Neural progenitor cell (in vitro differentiated cells): ENCODE results near the gene HYAL2. TPM values are rescaled to one million over a fixed set of nuclear protein-coding genes. Genes with fewer than 3 reads are reported as not detected.

Experiments used
- DNase-seq: peaks from one replicate; pipeline ENCODE4 v3.0.0-alpha.2; 2016; ENCODE audit warnings: low spot score
- H2AFZ ChIP-seq: fragments of 200-600 bp; sonication (generic); replicated peaks from 2 replicates; pipeline ENCODE4 v1.6.1; 2016; ENCODE audit warnings: antibody characterized with exemption
- H3F3A ChIP-seq: fragments of 200-600 bp; sonication (generic); 2 replicates; pipeline ENCODE4 v1.6.1; 2016; ENCODE audit warnings: antibody characterized with exemption, low read depth
- H3K27ac ChIP-seq: fragments of 200-600 bp; sonication (generic); 2 replicates; pipeline ENCODE4 v1.5.1; 2016; ENCODE audit warnings: mild to moderate bottlenecking
- H3K27me3 ChIP-seq: fragments of 200-600 bp; sonication (generic); 2 replicates; pipeline ENCODE4 v1.6.1; 2016; ENCODE audit warnings: mild to moderate bottlenecking, moderate library complexity
- H3K36me3 ChIP-seq: fragments of 200-600 bp; sonication (generic); 2 replicates; pipeline ENCODE4 v1.5.1; 2016
- H3K4me1 ChIP-seq: fragments of 200-600 bp; sonication (generic); 2 replicates; pipeline ENCODE4 v1.6.1; 2016; ENCODE audit warnings: mixed run types
- H3K4me2 ChIP-seq: fragments of 200-600 bp; sonication (generic); 2 replicates; pipeline ENCODE4 v1.6.1; 2016
- H3K4me3 ChIP-seq: fragments of 200-600 bp; sonication (generic); 2 replicates; pipeline ENCODE4 v1.5.1; 2016
- H3K79me2 ChIP-seq: fragments of 200-600 bp; sonication (generic); 2 replicates; pipeline ENCODE4 v1.6.1; 2016; ENCODE audit warnings: low read depth
- H3K9ac ChIP-seq: fragments of 200-600 bp; sonication (generic); 2 replicates; pipeline ENCODE4 v1.6.1; 2016
- H3K9me3 ChIP-seq: fragments of 200-600 bp; sonication (generic); 2 replicates; pipeline ENCODE4 v1.5.1; 2016; ENCODE audit warnings: low read depth
- H4K20me1 ChIP-seq: fragments of 200-600 bp; sonication (generic); 2 replicates; pipeline ENCODE4 v1.6.1; 2016; ENCODE audit warnings: low read depth
- H3K27ac Mint-ChIP-seq: 3 replicates; pipeline ENCODE4 v1.8.0; 2021; ENCODE audit warnings: mixed read lengths
- H3K27me3 Mint-ChIP-seq: 2 replicates; pipeline ENCODE4 v1.8.0; 2022; ENCODE audit warnings: low read depth, mild to moderate bottlenecking, inconsistent platforms, moderate library complexity, mixed read lengths; ENCODE audit not compliant: insufficient read depth
- H3K36me3 Mint-ChIP-seq: 3 replicates; pipeline ENCODE4 v1.8.0; 2021; ENCODE audit warnings: mixed read lengths
- H3K4me1 Mint-ChIP-seq: 3 replicates; pipeline ENCODE4 v1.8.0; 2021; ENCODE audit warnings: mixed read lengths
- H3K4me3 Mint-ChIP-seq: 3 replicates; pipeline ENCODE4 v1.8.0; 2021; ENCODE audit warnings: mild to moderate bottlenecking, moderate library complexity, mixed read lengths
- H3K9me3 Mint-ChIP-seq: 3 replicates; pipeline ENCODE4 v1.8.0; 2020; ENCODE audit warnings: mixed read lengths
- EZH2 ChIP-seq: fragments of 200-600 bp; sonication (generic); IDR thresholded peaks from 2 replicates; pipeline ENCODE4 v1.6.1; 2017; ENCODE audit warnings: antibody characterized with exemption, mild to moderate bottlenecking, moderate library complexity
- EZH2phosphoT487 ChIP-seq: fragments of 200-600 bp; sonication (generic); IDR thresholded peaks from 2 replicates; pipeline ENCODE4 v1.6.1; 2017; ENCODE audit warnings: antibody characterized with exemption
- total RNA-seq: library from RNA; depleted of rRNA; stranded (reverse); fragments of >200 nt; gene quantifications from 2 replicates; pipeline ENCODE4 v1.2.3, GENCODE V29; 2015; ENCODE audit warnings: low replicate concordance
- TF ChIP-seq, protein P1 (sequence below): fragments of 200-600 bp; sonication (generic); IDR thresholded peaks from 2 replicates; pipeline ENCODE4 v1.5.1; 2017; ENCODE audit warnings: antibody characterized with exemption, mild to moderate bottlenecking

Gene HYAL2
- total RNA-seq, 1 donor from 2014 or later, result 38.9 TPM

DNA sequence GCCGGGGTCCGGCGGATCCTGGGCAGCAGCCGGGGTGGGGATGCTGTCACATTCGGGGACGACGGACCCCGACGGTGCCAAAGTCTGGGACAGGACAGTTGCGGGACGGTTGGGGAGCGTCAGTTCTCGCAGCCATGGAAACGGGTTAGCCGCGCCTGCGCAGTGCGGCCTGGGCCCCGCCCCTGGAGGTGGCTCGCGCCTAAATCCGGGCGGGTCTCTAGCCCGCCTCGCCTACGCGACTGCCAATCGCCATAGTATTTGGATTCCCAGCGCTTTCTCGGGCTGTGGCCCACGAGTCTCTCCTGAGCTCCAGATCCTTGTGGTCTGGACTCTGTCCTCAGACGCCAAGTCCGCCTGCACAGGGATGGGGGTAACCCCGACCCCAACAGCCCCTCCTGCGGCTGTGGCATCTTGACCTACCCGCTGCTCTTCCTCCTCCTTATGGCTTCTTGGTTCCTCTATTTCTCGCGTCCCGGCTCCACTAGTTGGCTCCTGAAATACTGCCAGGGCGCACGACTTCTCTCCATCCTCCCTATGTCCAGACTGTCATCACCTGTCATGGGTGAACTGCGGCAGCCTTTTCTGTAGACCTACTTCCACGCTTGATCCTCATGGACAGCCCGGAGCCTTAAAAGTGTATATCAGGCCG is 23.2 kb upstream of the HYAL2 start, which contains the start of gene ZMYND10:
ZMYND10 (minus strand) TSS at position 147 of the 649 bp plus-strand sequence. CDS start 153 bp downstream, outside the sequence.
- Mint-ChIP-seq H3K36me3 (peaks cover 2% of the 10 kb centered on the region), H3K27me3 (peaks cover 19% of the 10 kb centered on the region), H3K4me3 (peak within 1 kb of the TSS; percentile 84), H3K4me1 (peaks cover 18% of the 10 kb centered on the region), H3K9me3 (no peaks in the 10 kb centered on the region), H3K27ac (no peak within 1 kb of the TSS)
- H3F3A ChIP-seq, result peaks cover 19% of the 10 kb centered on the region
- H3K27ac ChIP-seq, result no peak within 1 kb of the TSS
- H2AFZ ChIP-seq, result peak within 1 kb of the TSS; percentile 94
- H3K36me3 ChIP-seq, result no peaks in the 10 kb centered on the region
- H3K4me3 ChIP-seq, result peak within 1 kb of the TSS; percentile 56
- H3K9me3 ChIP-seq, result no peaks in the 10 kb centered on the region
- no peak within 1 kb of the TSS for H3K9ac ChIP-seq
- peaks cover 11% of the 10 kb centered on the region for H3K4me1 ChIP-seq
- peak; percentile 92 for DNase-seq
- no peak for TF ChIP-seq EZH2
- TF ChIP-seq EZH2phosphoT487, result no peak
- TF ChIP-seq, protein P1, sequence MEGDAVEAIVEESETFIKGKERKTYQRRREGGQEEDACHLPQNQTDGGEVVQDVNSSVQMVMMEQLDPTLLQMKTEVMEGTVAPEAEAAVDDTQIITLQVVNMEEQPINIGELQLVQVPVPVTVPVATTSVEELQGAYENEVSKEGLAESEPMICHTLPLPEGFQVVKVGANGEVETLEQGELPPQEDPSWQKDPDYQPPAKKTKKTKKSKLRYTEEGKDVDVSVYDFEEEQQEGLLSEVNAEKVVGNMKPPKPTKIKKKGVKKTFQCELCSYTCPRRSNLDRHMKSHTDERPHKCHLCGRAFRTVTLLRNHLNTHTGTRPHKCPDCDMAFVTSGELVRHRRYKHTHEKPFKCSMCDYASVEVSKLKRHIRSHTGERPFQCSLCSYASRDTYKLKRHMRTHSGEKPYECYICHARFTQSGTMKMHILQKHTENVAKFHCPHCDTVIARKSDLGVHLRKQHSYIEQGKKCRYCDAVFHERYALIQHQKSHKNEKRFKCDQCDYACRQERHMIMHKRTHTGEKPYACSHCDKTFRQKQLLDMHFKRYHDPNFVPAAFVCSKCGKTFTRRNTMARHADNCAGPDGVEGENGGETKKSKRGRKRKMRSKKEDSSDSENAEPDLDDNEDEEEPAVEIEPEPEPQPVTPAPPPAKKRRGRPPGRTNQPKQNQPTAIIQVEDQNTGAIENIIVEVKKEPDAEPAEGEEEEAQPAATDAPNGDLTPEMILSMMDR, result no peak
- H3K4me2 ChIP-seq, result peak within 1 kb of the TSS; percentile 92
- H3K27me3 ChIP-seq, result peaks cover 58% of the 10 kb centered on the region
- peaks cover 9% of the 10 kb centered on the region for H3K79me2 ChIP-seq
- H4K20me1 ChIP-seq, result peaks cover 3% of the 10 kb centered on the region

DNA sequence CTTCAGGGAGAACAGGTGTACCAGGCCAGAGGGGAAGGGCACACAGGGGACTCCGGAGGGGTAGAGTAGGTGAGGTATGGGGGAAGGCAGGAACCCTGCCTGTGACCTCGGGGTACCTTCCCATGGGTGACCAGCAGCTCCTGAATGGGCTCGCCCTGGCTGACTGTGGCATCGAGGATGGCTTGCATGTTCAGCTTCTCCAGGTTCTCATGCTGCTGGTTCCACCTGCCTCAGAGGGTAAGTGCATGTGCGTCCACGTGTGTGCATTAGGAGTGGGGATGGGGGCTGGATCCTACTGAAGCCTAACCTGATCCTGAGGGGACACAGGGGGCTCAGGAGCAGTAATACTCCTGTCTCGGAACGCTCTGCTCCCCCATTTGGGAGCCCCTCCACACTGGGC is 22.5 kb upstream of the HYAL2 start:
- Mint-ChIP-seq H3K4me1 (peaks cover 14% of the 10 kb centered on the region), H3K9me3 (no peaks in the 10 kb centered on the region), H3K4me3 (peak overlapping the region; percentile 84), H3K27me3 (peaks cover 22% of the 10 kb centered on the region), H3K36me3 (peaks cover under 1% of the 10 kb centered on the region), H3K27ac (no peak overlapping the region)
- H3K9ac ChIP-seq, result no peak overlapping the region
- H3K36me3 ChIP-seq, result no peaks in the 10 kb centered on the region
- DNase-seq, result no peak
- H2AFZ ChIP-seq, result no peak overlapping the region
- peak overlapping the region; percentile 56 for H3K4me3 ChIP-seq
- peaks cover 13% of the 10 kb centered on the region for H3K4me1 ChIP-seq
- TF ChIP-seq EZH2 (no peak), EZH2phosphoT487 (no peak)
- TF ChIP-seq, protein P1, result no peak
- peaks cover 3% of the 10 kb centered on the region for H4K20me1 ChIP-seq
- no peaks in the 10 kb centered on the region for H3K9me3 ChIP-seq
- peaks cover 19% of the 10 kb centered on the region for H3F3A ChIP-seq
- peaks cover 5% of the 10 kb centered on the region for H3K79me2 ChIP-seq
- no peak overlapping the region for H3K27ac ChIP-seq
- H3K4me2 ChIP-seq, result peak overlapping the region; percentile 92
- H3K27me3 ChIP-seq, result peaks cover 65% of the 10 kb centered on the region

DNA sequence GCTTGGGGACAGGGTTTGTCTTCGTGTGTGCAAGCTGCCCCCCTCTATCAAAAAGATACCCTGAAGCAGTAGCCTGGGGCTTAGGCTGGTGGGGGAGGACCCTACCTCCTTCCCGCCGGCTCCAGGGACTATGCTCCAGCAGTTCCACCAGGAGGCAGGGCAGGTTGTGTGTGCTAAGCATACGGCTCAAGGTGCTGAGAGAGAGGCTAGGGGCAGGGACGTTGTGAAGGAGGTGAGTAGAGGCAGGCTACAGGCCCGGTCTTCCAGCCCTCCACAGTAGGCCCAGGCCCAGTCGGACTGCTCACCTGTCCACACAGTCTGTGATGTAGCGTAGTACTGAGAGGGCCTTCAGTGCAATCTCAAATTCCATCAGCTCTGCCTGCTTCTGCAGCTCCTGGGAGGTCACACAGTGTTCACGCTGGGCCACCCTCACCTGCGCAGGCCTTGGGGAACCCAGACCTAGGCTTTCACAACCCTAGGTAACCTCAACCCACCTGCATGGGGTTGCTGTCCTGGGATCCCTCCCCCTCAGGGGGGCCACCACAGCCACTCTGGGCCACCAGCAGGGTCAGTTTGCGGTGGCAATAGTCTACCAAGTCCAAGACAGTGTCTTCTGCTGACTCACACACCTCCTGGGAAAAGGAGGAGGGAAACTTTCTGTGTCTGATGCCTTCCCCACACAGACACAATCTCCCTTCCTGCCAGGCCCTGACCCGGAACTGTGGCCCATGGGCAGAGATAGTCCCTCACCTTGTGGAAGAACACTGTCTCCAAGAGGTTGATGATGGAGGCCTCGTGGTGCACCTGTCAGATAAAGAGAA is 20.5 kb upstream of the HYAL2 start:
- H3K4me1 Mint-ChIP-seq, result peaks cover 24% of the 10 kb centered on the region
- H3K4me3 ChIP-seq, result no peak overlapping the region
- no peak overlapping the region for H2AFZ ChIP-seq
- H3K9me3 Mint-ChIP-seq, result no peaks in the 10 kb centered on the region
- no peak overlapping the region for H3K27ac ChIP-seq
- peaks cover 17% of the 10 kb centered on the region for H3K4me1 ChIP-seq
- H3K9ac ChIP-seq, result no peak overlapping the region
- no peaks in the 10 kb centered on the region for H3K79me2 ChIP-seq
- peak; percentile 57 for DNase-seq
- no peak overlapping the region for H3K4me2 ChIP-seq
- H4K20me1 ChIP-seq, result peaks cover 3% of the 10 kb centered on the region
- H3K36me3 ChIP-seq, result no peaks in the 10 kb centered on the region
- H3F3A ChIP-seq, result peaks cover 28% of the 10 kb centered on the region
- peaks cover 85% of the 10 kb centered on the region for H3K27me3 ChIP-seq
- H3K4me3 Mint-ChIP-seq, result no peak overlapping the region
- no peaks in the 10 kb centered on the region for H3K9me3 ChIP-seq
- H3K36me3 Mint-ChIP-seq, result peaks cover 3% of the 10 kb centered on the region
- TF ChIP-seq, protein P1, result peak; percentile 26
- no peak for TF ChIP-seq EZH2phosphoT487
- no peak for TF ChIP-seq EZH2
- no peak overlapping the region for H3K27ac Mint-ChIP-seq
- H3K27me3 Mint-ChIP-seq, result peaks cover 37% of the 10 kb centered on the region
